HEK293 (cell line): ENCODE data around the gene PPP6R3.

Experiments used
- CTCF ChIP-seq: fragments of 450-650 bp; formaldehyde crosslinking; IDR thresholded peaks from 2 replicates; pipeline ENCODE4 v1.5.1; 2016; ENCODE audit warnings: missing biosample characterization, missing genetic modification characterization
- ZBTB17 ChIP-seq: fragments of 450-650 bp; formaldehyde crosslinking; IDR thresholded peaks from 2 replicates; pipeline ENCODE4 v1.5.1; 2016; ENCODE audit warnings: missing biosample characterization, missing genetic modification characterization
- ZNF121 ChIP-seq: fragments of 450-650 bp; formaldehyde crosslinking; IDR thresholded peaks from 2 replicates; pipeline ENCODE4 v1.5.1; 2016; ENCODE audit warnings: missing biosample characterization, missing genetic modification characterization
- ZNF169 ChIP-seq: fragments of 450-650 bp; formaldehyde crosslinking; IDR thresholded peaks from 2 replicates; pipeline ENCODE4 v1.5.1; 2016; ENCODE audit warnings: missing biosample characterization, missing genetic modification characterization
- ZNF423 ChIP-seq: fragments of 450-650 bp; formaldehyde crosslinking; IDR thresholded peaks from 2 replicates; pipeline ENCODE4 v1.5.1; 2016; ENCODE audit warnings: missing biosample characterization, missing genetic modification characterization
- ZSCAN5A ChIP-seq: fragments of 450-650 bp; formaldehyde crosslinking; IDR thresholded peaks from 2 replicates; pipeline ENCODE4 v1.5.1; 2016; ENCODE audit warnings: missing biosample characterization, missing genetic modification characterization
- TF ChIP-seq, protein P1 (sequence below): fragments of 450-650 bp; formaldehyde crosslinking; IDR thresholded peaks from 2 replicates; pipeline ENCODE4 v1.5.1; 2016; ENCODE audit warnings: missing biosample characterization, missing genetic modification characterization

GRCh38 chr11:68549789-68550484 lies 89.4 kb downstream of the PPP6R3 start:
- no peak for TF ChIP-seq ZBTB17 (tag by site-specific recombination)
- no peak for TF ChIP-seq ZSCAN5A (tag by site-specific recombination)
- TF ChIP-seq, protein P1, sequence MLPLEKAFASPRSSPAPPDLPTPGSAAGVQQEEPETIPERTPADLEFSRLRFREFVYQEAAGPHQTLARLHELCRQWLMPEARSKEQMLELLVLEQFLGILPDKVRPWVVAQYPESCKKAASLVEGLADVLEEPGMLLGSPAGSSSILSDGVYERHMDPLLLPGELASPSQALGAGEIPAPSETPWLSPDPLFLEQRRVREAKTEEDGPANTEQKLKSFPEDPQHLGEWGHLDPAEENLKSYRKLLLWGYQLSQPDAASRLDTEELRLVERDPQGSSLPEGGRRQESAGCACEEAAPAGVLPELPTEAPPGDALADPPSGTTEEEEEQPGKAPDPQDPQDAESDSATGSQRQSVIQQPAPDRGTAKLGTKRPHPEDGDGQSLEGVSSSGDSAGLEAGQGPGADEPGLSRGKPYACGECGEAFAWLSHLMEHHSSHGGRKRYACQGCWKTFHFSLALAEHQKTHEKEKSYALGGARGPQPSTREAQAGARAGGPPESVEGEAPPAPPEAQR = no peak
- TF ChIP-seq ZNF169 (tag by site-specific recombination) = no peak
- TF ChIP-seq ZNF423 (tag by site-specific recombination) = no peak
- no peak for TF ChIP-seq CTCF (tag by site-specific recombination)
- TF ChIP-seq ZNF121 (tag by site-specific recombination) = no peak
